HEK293 (cell line): ENCODE measurements around the gene HSD17B3.

Experiments used
- REPIN1 ChIP-seq: fragments of 450-650 bp; formaldehyde crosslinking; IDR thresholded peaks from 2 replicates; pipeline ENCODE4 v1.5.1; 2017; ENCODE audit warnings: missing biosample characterization, missing genetic modification characterization, low read depth
- ZFP41 ChIP-seq: fragments of 450-650 bp; formaldehyde crosslinking; IDR thresholded peaks from 2 replicates; pipeline ENCODE4 v1.5.1; 2016; ENCODE audit warnings: missing biosample characterization, missing genetic modification characterization, borderline replicate concordance
- ZNF121 ChIP-seq: fragments of 450-650 bp; formaldehyde crosslinking; IDR thresholded peaks from 2 replicates; pipeline ENCODE4 v1.5.1; 2016; ENCODE audit warnings: missing biosample characterization, missing genetic modification characterization
- ZNF132 ChIP-seq: fragments of 450-650 bp; formaldehyde crosslinking; IDR thresholded peaks from 2 replicates; pipeline ENCODE4 v1.5.1; 2017; ENCODE audit warnings: missing biosample characterization, missing genetic modification characterization, borderline replicate concordance
- ZNF16 ChIP-seq: fragments of 450-650 bp; formaldehyde crosslinking; IDR thresholded peaks from 2 replicates; pipeline ENCODE4 v1.5.1; 2016; ENCODE audit warnings: low read depth, missing biosample characterization, missing genetic modification characterization
- ZNF239 ChIP-seq: fragments of 450-650 bp; formaldehyde crosslinking; IDR thresholded peaks from 2 replicates; pipeline ENCODE4 v1.5.1; 2016; ENCODE audit warnings: missing biosample characterization, missing genetic modification characterization
- ZNF324 ChIP-seq: fragments of 450-650 bp; formaldehyde crosslinking; IDR thresholded peaks from 2 replicates; pipeline ENCODE4 v1.5.1; 2016; ENCODE audit warnings: missing biosample characterization, missing genetic modification characterization
- TF ChIP-seq, protein P1 (sequence below): fragments of 450-650 bp; formaldehyde crosslinking; IDR thresholded peaks from 2 replicates; pipeline ENCODE4 v1.5.1; 2016; ENCODE audit warnings: missing biosample characterization, missing genetic modification characterization
- TF ChIP-seq, protein P2 (sequence below): fragments of 450-650 bp; formaldehyde crosslinking; IDR thresholded peaks from 2 replicates; pipeline ENCODE4 v1.5.1; 2016; ENCODE audit warnings: missing biosample characterization, missing genetic modification characterization

DNA sequence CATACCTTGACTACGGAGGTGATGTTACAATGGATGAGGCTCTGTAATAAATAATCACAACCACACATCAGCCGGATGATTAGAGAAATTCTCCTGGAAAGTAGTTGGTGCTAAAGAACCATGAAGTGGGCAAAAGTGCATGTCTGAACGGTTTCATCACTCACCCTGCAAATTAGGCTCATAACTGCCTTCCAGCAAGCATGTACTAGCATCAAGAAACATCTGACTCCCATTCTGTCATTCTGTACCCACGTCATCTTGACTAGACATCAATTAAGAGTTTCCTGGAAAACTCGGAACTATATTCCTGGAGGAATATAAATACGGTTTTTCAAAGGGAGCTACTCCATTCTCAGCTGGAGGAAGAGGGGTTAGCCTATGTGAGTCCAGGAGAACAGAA, 52.2 kb downstream of the HSD17B3 start:
- TF ChIP-seq ZNF324 (tag by site-specific recombination) (no peak), REPIN1 (tag by site-specific recombination) (no peak), ZNF239 (tag by site-specific recombination) (no peak), ZNF132 (tag by site-specific recombination) (no peak), ZNF121 (tag by site-specific recombination) (no peak), ZNF16 (tag by site-specific recombination) (no peak), ZFP41 (tag by site-specific recombination) (no peak)
- TF ChIP-seq, protein P1, sequence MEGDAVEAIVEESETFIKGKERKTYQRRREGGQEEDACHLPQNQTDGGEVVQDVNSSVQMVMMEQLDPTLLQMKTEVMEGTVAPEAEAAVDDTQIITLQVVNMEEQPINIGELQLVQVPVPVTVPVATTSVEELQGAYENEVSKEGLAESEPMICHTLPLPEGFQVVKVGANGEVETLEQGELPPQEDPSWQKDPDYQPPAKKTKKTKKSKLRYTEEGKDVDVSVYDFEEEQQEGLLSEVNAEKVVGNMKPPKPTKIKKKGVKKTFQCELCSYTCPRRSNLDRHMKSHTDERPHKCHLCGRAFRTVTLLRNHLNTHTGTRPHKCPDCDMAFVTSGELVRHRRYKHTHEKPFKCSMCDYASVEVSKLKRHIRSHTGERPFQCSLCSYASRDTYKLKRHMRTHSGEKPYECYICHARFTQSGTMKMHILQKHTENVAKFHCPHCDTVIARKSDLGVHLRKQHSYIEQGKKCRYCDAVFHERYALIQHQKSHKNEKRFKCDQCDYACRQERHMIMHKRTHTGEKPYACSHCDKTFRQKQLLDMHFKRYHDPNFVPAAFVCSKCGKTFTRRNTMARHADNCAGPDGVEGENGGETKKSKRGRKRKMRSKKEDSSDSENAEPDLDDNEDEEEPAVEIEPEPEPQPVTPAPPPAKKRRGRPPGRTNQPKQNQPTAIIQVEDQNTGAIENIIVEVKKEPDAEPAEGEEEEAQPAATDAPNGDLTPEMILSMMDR (tag by site-specific recombination): no peak
- TF ChIP-seq, protein P2, sequence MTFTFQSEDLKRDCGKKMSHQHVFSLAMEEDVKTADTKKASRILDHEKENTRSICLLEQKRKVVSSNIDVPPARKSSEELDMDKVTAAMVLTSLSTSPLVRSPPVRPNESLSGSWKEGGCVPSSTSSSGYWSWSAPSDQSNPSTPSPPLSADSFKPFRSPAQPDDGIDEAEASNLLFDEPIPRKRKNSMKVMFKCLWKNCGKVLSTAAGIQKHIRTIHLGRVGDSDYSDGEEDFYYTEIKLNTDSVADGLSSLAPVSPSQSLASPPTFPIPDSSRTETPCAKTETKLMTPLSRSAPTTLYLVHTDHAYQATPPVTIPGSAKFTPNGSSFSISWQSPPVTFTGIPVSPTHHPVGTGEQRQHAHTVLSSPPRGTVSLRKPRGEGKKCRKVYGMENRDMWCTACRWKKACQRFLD (tag by site-specific recombination): no peak
